SU-DHL-6 (cell line): ENCODE measurements around the gene FLOT2.
"Not testable (repeated sequence)": the region's sequence is repeated elsewhere in the genome, so short reads cannot be mapped to it uniquely, and the experiment has no call there.

ENCODE experiments used
- EZH2phosphoT487 ChIP-seq: fragments of 200-600 bp; sonication (generic), shearing (Covaris generic); conservative IDR thresholded peaks from 2 replicates; pipeline ENCODE4 v1.6.1; 2018; ENCODE audit warnings: mild to moderate bottlenecking, antibody characterized with exemption, low read length, moderate library complexity, mixed read lengths
- TF ChIP-seq, protein P1 (sequence below): fragments of 200-600 bp; sonication (generic); IDR thresholded peaks from one replicate; pipeline ENCODE4 v1.5.1; 2017; ENCODE audit warnings: antibody characterized with exemption, mild to moderate bottlenecking, low read length, moderate library complexity; ENCODE audit not compliant: insufficient read depth, poor library complexity, severe bottlenecking

DNA sequence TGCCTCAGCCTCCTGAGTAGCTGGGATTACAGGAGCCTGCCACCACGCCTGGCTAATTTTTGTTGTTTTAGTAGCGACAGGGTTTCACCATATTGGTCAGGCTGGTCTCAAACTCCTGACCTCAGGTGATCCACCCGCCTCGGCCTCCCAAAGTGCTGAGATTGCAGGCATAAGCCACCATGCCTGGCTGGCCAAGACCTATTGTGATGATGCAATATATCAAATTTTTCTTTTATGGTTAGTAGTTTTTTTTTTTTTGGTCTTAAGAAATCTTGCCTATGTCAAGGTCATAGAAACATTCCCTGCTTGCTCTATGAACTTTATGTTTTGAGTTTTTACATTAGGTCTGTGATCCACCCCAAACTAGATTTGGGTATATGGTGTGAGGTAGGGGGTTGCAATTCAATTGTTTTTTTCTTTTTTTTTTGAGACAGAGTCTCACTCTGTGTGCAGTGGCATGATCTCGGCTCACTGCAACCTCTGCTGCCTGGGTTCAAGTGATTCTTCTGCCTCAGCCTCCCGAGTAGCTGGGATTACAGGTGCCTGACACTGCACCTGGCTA is 20.3 kb downstream of the FLOT2 start:
- TF ChIP-seq, protein P1, sequence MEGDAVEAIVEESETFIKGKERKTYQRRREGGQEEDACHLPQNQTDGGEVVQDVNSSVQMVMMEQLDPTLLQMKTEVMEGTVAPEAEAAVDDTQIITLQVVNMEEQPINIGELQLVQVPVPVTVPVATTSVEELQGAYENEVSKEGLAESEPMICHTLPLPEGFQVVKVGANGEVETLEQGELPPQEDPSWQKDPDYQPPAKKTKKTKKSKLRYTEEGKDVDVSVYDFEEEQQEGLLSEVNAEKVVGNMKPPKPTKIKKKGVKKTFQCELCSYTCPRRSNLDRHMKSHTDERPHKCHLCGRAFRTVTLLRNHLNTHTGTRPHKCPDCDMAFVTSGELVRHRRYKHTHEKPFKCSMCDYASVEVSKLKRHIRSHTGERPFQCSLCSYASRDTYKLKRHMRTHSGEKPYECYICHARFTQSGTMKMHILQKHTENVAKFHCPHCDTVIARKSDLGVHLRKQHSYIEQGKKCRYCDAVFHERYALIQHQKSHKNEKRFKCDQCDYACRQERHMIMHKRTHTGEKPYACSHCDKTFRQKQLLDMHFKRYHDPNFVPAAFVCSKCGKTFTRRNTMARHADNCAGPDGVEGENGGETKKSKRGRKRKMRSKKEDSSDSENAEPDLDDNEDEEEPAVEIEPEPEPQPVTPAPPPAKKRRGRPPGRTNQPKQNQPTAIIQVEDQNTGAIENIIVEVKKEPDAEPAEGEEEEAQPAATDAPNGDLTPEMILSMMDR: not testable (repeated sequence)
- TF ChIP-seq EZH2phosphoT487: not testable (repeated sequence)
